Measurements from ENCODE around the gene ALDH1A3. TPM values are rescaled to one million over a fixed set of nuclear protein-coding genes. Genes with fewer than 3 reads are reported as not detected.

ALDH1A3 gene
- total RNA-seq, 1 donor: 54.6 TPM

- Histone ChIP-seq H3K4me2 (ENCODE audit: insufficient read depth, low read length) (no peak overlapping the region), H3K79me2 (ENCODE audit: insufficient read depth, low read length) (no peaks in the 10 kb centered on the region), H3K27ac (ENCODE audit: low read depth, low read length) (no peak overlapping the region), H3K27me3 (ENCODE audit: insufficient read depth, low read length) (no peaks in the 10 kb centered on the region), H3K4me3 (ENCODE audit: insufficient read depth, low read length) (no peak overlapping the region), H3K36me3 (ENCODE audit: insufficient read depth, low read length) (no peaks in the 10 kb centered on the region), H3K9me3 (ENCODE audit: low read depth, low read length) (no peaks in the 10 kb centered on the region), H4K20me1 (ENCODE audit: insufficient read depth, low read length) (no peaks in the 10 kb centered on the region), H3K4me1 (ENCODE audit: insufficient read depth, low read length) (peaks cover 27% of the 10 kb centered on the region), H2AFZ (ENCODE audit: low read length) (no peak overlapping the region)
- no peak for TF ChIP-seq CTCF (IDR thresholded peaks at IDR 0.05; ENCODE audit: extremely low read depth, low read depth, low read length)
- no peak for DNase-seq (ENCODE audit: insufficient read length, low spot score, missing footprints)
Measured at GRCh38 chr15:100900795-100901169, 21.2 kb downstream of the ALDH1A3 start.

GRCh38 chr15:100901296-100901695 is 21.7 kb downstream of the ALDH1A3 start:
- peaks cover 27% of the 10 kb centered on the region for H3K4me1 ChIP-seq (ENCODE audit: insufficient read depth, low read length)
- peak; percentile 37 for DNase-seq (ENCODE audit: insufficient read length, low spot score, missing footprints)
- no peaks in the 10 kb centered on the region for H3K9me3 ChIP-seq (ENCODE audit: low read depth, low read length)
- H3K27ac ChIP-seq (ENCODE audit: low read depth, low read length): peak overlapping the region; percentile 86
- H3K36me3 ChIP-seq (ENCODE audit: insufficient read depth, low read length): no peaks in the 10 kb centered on the region
- no peak overlapping the region for H2AFZ ChIP-seq (ENCODE audit: low read length)
- no peaks in the 10 kb centered on the region for H3K79me2 ChIP-seq (ENCODE audit: insufficient read depth, low read length)
- no peaks in the 10 kb centered on the region for H3K27me3 ChIP-seq (ENCODE audit: insufficient read depth, low read length)
- no peak overlapping the region for H3K4me3 ChIP-seq (ENCODE audit: insufficient read depth, low read length)
- H3K4me2 ChIP-seq (ENCODE audit: insufficient read depth, low read length): peak overlapping the region; percentile 76
- no peak for TF ChIP-seq CTCF (IDR thresholded peaks at IDR 0.05; ENCODE audit: extremely low read depth, low read depth, low read length)
- no peaks in the 10 kb centered on the region for H4K20me1 ChIP-seq (ENCODE audit: insufficient read depth, low read length)

DNA sequence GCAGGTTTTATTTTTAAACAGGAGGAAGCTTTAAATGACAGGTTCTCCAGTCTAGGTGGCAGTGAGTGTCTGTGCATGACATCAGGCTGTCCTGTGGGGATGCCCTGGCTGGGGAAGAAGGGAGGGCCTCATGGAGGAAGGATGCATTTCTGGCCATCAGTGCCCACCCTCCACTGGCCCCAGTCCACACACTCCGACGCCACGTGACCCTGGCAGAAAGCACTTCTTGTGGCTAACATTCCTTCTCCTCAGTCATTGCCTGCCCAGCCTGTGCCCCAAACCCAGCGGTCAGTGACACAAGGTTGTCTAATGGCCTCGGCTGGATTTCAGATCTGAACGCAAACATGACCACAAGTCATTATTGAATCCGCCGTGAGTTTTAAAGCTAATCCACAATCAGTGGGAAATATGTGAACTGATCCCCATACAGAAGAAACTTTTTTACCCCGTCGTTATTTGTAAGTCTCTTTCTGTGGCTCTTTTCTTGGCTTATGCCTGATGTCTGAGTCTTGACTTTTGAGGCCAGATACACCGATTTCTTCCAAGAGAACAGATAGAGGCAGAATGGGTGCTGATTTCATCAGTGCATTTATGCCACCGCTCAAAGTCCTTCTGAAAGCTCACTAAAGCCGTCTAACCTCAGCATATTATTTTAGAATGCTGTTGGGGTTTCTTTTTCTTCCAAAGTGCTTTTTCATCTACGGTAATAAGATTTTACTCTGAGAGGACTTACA is 22.2 kb downstream of the ALDH1A3 start:
- H3K4me3 ChIP-seq (ENCODE audit: insufficient read depth, low read length): peak overlapping the region; percentile 62
- H3K27ac ChIP-seq (ENCODE audit: low read depth, low read length): peak overlapping the region; percentile 86
- H3K36me3 ChIP-seq (ENCODE audit: insufficient read depth, low read length): no peaks in the 10 kb centered on the region
- H4K20me1 ChIP-seq (ENCODE audit: insufficient read depth, low read length): no peaks in the 10 kb centered on the region
- H3K27me3 ChIP-seq (ENCODE audit: insufficient read depth, low read length): no peaks in the 10 kb centered on the region
- TF ChIP-seq CTCF (IDR thresholded peaks at IDR 0.05; ENCODE audit: extremely low read depth, low read depth, low read length): no peak
- peak overlapping the region; percentile 76 for H3K4me2 ChIP-seq (ENCODE audit: insufficient read depth, low read length)
- peak; percentile 90 for DNase-seq (ENCODE audit: insufficient read length, low spot score, missing footprints)
- H3K79me2 ChIP-seq (ENCODE audit: insufficient read depth, low read length): no peaks in the 10 kb centered on the region
- H2AFZ ChIP-seq (ENCODE audit: low read length): peak overlapping the region; percentile 89
- peaks cover 27% of the 10 kb centered on the region for H3K4me1 ChIP-seq (ENCODE audit: insufficient read depth, low read length)
- no peaks in the 10 kb centered on the region for H3K9me3 ChIP-seq (ENCODE audit: low read depth, low read length)

GRCh38 chr15:100902436-100903167 is 23.0 kb downstream of the ALDH1A3 start:
- Histone ChIP-seq H3K4me3 (ENCODE audit: insufficient read depth, low read length) (peak overlapping the region; percentile 62), H3K79me2 (ENCODE audit: insufficient read depth, low read length) (no peaks in the 10 kb centered on the region), H3K9me3 (ENCODE audit: low read depth, low read length) (no peaks in the 10 kb centered on the region), H3K36me3 (ENCODE audit: insufficient read depth, low read length) (no peaks in the 10 kb centered on the region), H3K27ac (ENCODE audit: low read depth, low read length) (peak overlapping the region; percentile 86), H4K20me1 (ENCODE audit: insufficient read depth, low read length) (no peaks in the 10 kb centered on the region), H3K4me1 (ENCODE audit: insufficient read depth, low read length) (peaks cover 27% of the 10 kb centered on the region), H2AFZ (ENCODE audit: low read length) (peak overlapping the region; percentile 89), H3K27me3 (ENCODE audit: insufficient read depth, low read length) (no peaks in the 10 kb centered on the region), H3K4me2 (ENCODE audit: insufficient read depth, low read length) (peak overlapping the region; percentile 76)
- TF ChIP-seq CTCF (IDR thresholded peaks at IDR 0.05; ENCODE audit: extremely low read depth, low read depth, low read length): no peak
- peak; percentile 96 for DNase-seq (ENCODE audit: insufficient read length, low spot score, missing footprints)
